Measurements from ENCODE around the gene DSCAM.
"Not testable (repeated sequence)": the region's sequence is repeated elsewhere in the genome, so short reads cannot be mapped to it uniquely, and the experiment has no call there.

Gene DSCAM

DNA sequence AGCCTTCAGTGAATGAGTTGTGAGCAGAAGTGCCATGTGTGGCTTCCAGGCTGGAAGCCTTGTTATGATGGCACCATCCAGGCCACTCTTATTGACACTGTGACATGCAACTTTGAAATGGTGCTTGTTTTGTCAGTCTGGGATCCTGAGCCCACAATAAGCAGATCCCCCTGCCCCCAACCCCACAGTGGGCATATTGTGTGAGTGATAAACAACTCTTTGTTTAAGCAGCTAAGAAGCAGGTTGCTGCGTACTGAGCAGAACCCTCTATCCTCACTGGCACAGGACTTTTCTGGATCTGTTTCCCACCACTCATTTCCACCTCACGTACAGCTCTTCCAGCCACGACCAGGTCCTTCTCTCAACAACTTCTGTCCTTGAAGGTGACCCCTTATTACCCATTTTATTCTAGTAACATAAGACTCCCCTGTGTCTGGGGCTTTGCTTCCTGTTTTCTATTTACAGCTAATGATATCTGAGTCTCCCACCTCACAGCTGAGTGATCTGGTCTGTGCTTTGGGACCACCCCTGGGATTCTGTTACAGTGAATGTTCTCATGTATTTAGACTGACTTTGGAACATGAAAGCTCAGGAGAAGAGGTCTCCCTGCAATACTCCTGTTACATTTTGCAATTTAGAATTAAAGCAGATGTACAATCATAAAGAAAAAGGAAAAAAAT lies 604.2 kb downstream of the DSCAM start:
- no peak for DNase-seq (ENCODE audit: low read depth)

- no peak for DNase-seq (ENCODE audit: low read depth)
Measured at GRCh38 chr21:40235528-40235927, 611.4 kb downstream of the DSCAM start.

GRCh38 chr21:40231979-40232378 lies 615.0 kb downstream of the DSCAM start:
- no peak for DNase-seq (ENCODE audit: low read depth)

DNA sequence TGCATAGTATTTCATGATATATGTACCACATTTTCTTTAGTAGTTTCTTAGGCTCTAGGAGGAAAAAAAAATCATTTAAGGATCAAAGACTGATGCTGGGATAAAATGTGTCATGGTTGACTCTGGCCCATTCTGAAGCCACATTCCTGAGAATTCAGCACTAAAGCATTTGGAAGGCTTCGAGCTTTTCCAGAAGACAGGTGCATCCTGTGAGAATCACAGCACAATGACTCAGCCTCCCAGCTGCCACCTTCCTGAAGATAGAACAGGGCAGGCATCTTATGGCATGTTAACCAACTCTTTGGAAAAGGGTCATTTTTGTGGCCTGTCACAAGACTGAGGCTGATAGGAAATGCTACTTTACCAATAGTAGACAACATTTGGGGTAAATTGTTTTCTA lies 619.9 kb downstream of the DSCAM start:
- DNase-seq (ENCODE audit: low read depth): no peak

GRCh38 chr21:40215941-40216340 lies 631.0 kb downstream of the DSCAM start:
- DNase-seq (ENCODE audit: low read depth): no peak

- no peak for DNase-seq (ENCODE audit: low read depth)
Measured at GRCh38 chr21:40210251-40210650, 636.7 kb downstream of the DSCAM start.

DNA sequence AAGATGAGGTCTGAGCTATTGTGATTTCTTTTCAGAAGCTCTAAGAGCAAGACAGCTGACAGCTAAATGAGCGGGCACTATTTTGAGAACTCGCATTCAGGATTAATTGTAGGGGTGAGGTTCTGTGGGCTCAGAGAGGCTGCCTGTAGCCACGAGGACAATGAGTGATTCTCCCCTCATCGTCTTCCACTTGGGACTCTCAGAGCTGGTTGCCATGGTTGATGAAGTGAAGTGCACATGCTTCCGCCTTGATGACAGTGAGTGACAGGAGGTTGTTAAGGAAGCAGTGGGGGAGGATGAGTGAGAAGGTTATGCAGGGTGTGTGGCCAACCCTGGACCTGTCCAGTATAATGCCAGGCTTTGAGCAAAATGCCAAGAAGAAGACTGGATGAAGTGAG lies 638.0 kb downstream of the DSCAM start:
- DNase-seq (ENCODE audit: low read depth): no peak

- DNase-seq (ENCODE audit: low read depth): no peak
Measured at GRCh38 chr21:40208206-40208947, 638.6 kb downstream of the DSCAM start.

DNA sequence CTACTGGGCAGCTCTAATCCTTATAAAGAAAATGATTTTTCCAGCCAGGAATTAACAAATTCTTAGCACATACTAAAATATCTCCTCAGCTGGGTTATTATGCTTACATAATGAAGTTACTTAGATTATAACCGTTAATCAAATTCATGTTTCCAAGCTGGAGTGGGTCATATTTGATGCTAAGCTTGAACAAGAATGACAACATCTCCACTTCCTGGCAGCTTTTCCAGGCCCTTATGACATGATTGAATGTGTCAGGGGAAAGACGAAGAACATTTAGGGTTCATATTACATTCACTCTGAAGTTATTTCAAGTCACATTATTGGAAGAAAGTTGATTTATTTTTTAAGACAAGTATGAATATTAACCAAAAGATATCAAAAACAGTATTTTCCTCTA lies 646.0 kb downstream of the DSCAM start:
- no peak for DNase-seq (ENCODE audit: low read depth)

GRCh38 chr21:40200126-40200525 lies 646.8 kb downstream of the DSCAM start:
- DNase-seq (ENCODE audit: low read depth): no peak

- DNase-seq (ENCODE audit: low read depth): no peak
Measured at GRCh38 chr21:40194185-40194980, 652.6 kb downstream of the DSCAM start.

DNA sequence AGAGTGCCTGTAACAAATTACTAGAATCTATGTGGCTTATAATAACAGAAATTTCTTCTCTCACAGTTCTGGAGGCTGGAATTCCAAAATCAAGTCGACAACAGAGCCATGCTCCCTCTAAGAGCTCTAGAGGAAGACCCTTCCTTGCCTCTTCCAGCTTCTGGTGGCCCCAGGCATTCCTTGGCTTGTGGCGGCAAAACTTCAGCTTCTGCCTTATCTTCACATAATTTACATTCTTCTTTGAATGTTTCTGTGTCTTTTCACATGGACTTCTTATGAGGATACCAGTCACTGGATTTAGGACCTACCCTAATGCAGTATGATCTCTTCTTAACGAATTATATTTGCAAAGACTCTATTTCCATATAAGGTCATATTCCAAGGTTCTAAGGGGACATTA lies 655.3 kb downstream of the DSCAM start:
- no peak for DNase-seq (ENCODE audit: low read depth)

- DNase-seq (ENCODE audit: low read depth): no peak
Measured at GRCh38 chr21:40191196-40191595, 655.8 kb downstream of the DSCAM start.

DNA sequence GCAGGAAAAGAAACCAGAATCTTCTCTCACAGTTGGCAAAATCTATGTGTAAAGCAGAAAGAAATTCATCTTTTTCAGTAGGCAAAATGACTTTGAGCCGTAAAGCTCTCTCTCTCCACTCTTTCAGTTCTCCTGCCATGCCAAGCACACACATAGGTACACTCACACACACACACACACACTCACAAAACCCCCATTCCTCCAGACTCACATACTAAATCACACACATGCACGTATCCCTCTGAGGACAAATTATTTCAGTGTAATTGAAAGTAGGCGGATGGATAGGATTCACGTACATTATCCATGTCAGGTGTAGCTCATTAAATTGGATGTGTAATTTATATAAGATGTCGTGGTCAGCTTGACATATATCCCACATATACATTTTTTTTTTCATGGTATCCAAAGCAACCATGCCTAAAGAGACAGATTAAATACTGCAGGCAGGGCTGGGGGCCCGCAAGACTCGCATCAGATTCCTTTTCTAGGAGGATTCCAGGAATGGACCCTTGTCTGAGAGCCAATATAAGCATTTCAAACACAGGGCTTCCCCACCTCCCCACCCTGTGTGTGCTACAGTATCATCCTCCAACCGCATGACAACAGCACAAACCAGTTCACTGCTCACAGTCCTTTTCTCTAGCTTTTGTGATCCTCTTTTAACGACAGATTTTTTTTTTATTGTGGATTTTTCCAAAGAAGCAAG lies 658.9 kb downstream of the DSCAM start:
- no peak for DNase-seq (ENCODE audit: low read depth)

GRCh38 chr21:40187244-40187643 lies 659.7 kb downstream of the DSCAM start:
- no peak for DNase-seq (ENCODE audit: low read depth)

- DNase-seq (ENCODE audit: low read depth): no peak
Measured at GRCh38 chr21:40186045-40186444, 660.9 kb downstream of the DSCAM start.

- DNase-seq (ENCODE audit: low read depth): no peak
Measured at GRCh38 chr21:40185208-40185607, 661.8 kb downstream of the DSCAM start.

DNA sequence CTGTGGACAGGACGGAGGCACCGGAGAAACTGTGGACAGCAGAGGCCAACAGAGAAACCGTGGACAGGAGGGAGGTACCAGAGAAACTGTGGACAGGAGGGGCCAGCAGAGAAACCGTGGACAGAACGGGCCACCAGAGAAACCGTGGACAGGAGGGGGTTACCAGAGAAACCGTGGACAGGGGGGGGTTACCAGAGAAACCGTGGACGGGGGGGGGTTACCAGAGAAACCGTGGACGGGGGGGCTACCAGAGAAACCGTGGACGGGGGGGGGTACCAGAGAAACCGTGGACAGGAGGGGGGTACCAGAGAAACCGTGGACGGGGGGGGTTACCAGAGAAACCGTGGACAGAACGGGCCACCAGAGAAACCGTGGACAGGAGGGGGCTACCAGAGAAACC lies 664.5 kb downstream of the DSCAM start:
- not testable (repeated sequence) for DNase-seq (ENCODE audit: low read depth)

GRCh38 chr21:40179166-40179565 lies 667.8 kb downstream of the DSCAM start:
- no peak for DNase-seq (ENCODE audit: low read depth)

GRCh38 chr21:40178726-40179125 lies 668.2 kb downstream of the DSCAM start:
- no peak for DNase-seq (ENCODE audit: low read depth)

- DNase-seq (ENCODE audit: low read depth): no peak
Measured at GRCh38 chr21:40177979-40178378, 669.0 kb downstream of the DSCAM start.

- no peak for DNase-seq (ENCODE audit: low read depth)
Measured at GRCh38 chr21:40176724-40177123, 670.2 kb downstream of the DSCAM start.

Measured in activated T-cell treated with anti-CD3 and anti-CD28 coated beads for 48 hours (primary cell).